HG03097 (cell line): ENCODE data around the gene PRR20A.
"Not testable (repeated sequence)": the region's sequence is repeated elsewhere in the genome, so short reads cannot be mapped to it uniquely, and the experiment has no call there.

Source experiments
- ATAC-seq: cut with Tn5 transposase; IDR thresholded peaks from one replicate; pipeline ENCODE4 v1.9.1; 2021; ENCODE audit not compliant: unreplicated experiment, low FRiP score

Gene PRR20A

DNA sequence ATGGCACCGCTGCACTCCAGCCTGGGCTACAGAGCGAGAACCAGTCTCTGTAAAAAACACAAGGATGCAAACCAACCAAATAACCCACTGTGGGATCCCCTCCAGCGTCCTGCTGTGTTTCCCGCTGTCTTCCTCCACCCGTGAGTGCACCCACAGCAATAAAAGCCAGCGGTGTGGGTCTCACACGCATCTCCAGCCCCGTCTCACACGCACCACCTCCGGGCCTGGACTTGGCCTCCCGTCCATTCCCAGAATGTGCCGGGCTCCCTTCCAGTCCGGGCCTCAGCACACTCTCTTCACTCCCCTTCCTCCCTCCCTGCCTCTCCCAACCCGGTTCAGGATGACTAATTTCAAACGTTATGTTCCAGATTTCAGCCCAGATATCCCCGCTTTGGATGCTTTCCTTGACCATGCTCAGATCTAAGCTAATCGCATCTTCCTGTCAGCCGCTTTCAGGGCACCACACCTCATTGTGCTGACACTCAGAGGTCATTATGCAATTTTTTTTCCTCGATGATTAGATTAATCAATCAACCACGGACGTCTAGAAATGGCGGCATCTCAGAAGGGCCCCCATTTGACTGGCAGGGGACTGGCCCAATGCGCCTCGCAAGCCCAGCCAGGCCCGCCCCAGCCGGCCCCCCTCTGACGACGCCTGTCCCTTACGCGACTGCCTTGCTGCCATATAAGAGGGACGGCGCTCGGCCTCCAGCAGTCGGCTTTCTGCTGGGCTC lies at the start of gene PRR20A:
Gene PRR20A, plus strand, starts transcription at position 684 of the 734 bp plus-strand sequence. CDS start 387 bp downstream, outside the sequence.
- ATAC-seq, result not testable (repeated sequence)

DNA sequence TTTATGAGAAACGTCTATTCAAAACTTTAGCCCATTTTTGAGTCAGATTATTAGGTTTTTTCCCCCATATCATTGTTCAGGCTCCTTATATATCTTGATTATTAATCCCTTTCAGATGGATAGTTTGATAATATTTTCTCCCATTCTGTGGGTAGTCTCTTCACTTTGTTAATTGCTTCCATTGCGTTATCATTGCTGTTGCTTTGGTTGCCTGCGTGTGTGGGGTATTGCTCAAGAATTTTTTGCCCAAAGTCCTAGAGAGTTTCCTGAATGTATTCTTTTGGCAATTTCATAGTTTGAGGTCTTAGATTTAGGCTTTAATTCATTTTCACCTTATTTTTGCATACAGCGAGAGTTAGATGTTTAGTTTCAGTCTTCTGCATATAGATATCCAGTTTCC lies 25.8 kb upstream of the PRR20A start:
- ATAC-seq, result no peak

- no peak for ATAC-seq
Measured at GRCh38 chr13:57123681-57124080, 17.0 kb upstream of the PRR20A start.

DNA sequence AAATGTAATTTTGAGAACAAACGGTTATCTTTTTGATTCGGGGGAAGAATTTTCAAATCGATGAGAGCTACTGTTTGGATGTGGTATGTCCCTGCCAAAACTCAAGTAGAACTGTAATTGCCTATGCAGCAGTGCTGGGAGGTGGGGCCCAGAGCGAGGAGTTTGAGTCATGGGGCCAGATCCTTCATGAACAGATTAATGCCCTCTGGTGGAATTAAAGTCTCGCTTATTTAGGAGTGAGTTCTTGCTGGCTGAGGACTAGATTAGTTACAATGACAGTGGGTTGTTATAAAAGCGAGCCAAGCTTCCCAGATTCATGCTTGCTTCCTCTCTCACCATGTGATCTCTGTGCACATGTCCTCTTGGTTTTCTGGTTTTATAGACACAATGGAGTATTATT lies 11.8 kb upstream of the PRR20A start:
- ATAC-seq, result no peak

DNA sequence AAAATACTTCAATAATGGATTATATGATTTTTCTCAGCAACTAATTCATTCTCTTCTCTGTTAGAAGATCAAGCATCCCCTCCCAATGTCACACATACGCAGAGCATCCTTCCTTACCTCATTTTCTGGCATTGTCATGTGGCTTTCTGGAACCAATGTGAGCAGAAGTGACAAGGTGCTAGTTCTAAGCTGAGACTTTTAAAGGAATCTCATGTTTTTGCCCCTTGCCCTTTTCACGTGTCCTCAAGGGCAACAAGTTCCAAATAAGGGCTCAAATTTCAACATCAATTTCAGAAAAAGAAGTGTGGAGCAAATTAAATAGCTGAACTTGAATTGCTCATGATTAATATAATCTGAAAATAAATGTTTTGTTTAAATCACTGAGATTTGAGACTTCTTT lies 4.6 kb upstream of the PRR20A start:
- no peak for ATAC-seq

- ATAC-seq, result no peak
Measured at GRCh38 chr13:57137585-57137984, 3.1 kb upstream of the PRR20A start.

DNA sequence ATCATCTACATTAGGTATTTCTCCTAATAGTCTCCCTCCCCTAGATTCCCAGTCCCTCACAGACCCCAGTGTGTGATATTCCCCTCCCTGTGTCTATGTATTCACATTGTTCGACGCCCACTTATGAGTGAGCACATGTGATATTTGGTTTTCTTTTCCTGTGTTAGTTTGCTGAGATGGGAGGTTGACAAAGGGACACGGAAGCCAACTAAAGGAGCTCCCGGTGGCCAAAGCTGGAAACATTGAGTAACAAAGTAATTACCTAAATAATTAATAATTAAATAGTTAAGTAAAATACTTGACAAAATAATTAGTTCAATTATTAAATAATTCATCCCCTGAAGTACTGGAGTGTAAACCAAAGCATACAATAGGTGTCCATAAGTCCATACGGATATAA lies 1.7 kb upstream of the PRR20A start:
- no peak for ATAC-seq

- not testable (repeated sequence) for ATAC-seq
Measured at GRCh38 chr13:57139781-57140180, 937 bp upstream of the PRR20A start.

- not testable (repeated sequence) for ATAC-seq
Measured at GRCh38 chr13:57147188-57147587, 6.5 kb downstream of the PRR20A start, which contains the start of gene PRR20B. TSS of gene PRR20B (plus strand) at chr13:57147488. CDS start at chr13:57147875, 387 bp downstream.

- ATAC-seq, result not testable (repeated sequence)
Measured at GRCh38 chr13:57148106-57148505, 7.4 kb downstream of the PRR20A start.

DNA sequence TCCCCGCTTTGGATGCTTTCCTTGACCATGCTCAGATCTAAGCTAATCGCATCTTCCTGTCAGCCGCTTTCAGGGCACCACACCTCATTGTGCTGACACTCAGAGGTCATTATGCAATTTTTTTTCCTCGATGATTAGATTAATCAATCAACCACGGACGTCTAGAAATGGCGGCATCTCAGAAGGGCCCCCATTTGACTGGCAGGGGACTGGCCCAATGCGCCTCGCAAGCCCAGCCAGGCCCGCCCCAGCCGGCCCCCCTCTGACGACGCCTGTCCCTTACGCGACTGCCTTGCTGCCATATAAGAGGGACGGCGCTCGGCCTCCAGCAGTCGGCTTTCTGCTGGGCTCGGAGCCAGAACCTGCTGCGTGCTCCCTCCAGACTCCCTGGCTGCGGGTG lies 13.0 kb downstream of the PRR20A start, which contains the start of gene PRR20C:
Gene PRR20C, plus strand, starts transcription at position 301 of the 400 bp plus-strand sequence. CDS start 387 bp downstream, outside the sequence.
- ATAC-seq, result not testable (repeated sequence)

GRCh38 chr13:57160332-57160731 lies 19.6 kb downstream of the PRR20A start, which contains the start of gene PRR20D:
TSS of gene PRR20D (plus strand) at chr13:57160632. CDS start at chr13:57161019, 387 bp downstream.
- not testable (repeated sequence) for ATAC-seq

DNA sequence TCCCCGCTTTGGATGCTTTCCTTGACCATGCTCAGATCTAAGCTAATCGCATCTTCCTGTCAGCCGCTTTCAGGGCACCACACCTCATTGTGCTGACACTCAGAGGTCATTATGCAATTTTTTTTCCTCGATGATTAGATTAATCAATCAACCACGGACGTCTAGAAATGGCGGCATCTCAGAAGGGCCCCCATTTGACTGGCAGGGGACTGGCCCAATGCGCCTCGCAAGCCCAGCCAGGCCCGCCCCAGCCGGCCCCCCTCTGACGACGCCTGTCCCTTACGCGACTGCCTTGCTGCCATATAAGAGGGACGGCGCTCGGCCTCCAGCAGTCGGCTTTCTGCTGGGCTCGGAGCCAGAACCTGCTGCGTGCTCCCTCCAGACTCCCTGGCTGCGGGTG lies 26.2 kb downstream of the PRR20A start, which contains the start of gene PRR20E:
Gene PRR20E, plus strand, starts transcription at position 301 of the 400 bp plus-strand sequence. CDS start 387 bp downstream, outside the sequence.
- ATAC-seq, result not testable (repeated sequence)

- no peak for ATAC-seq
Measured at GRCh38 chr13:57191667-57192066, 50.9 kb downstream of the PRR20A start.
